Gastrocnemius medialis (tissue), 4 donors: Measurements from ENCODE around the gene TSLP.

Source experiments
- CTCF ChIP-seq, 5 experiments: fragments of 450-650 bp in 3 of 5; fragments of 200-600 bp in 2 of 5; sonication (generic) in 2 of 5; IDR thresholded peaks in 4 of 5; conservative IDR thresholded peaks in 1 of 5; 1 replicate in 4 of 5; 2 replicates in 1 of 5; pipeline ENCODE4 v1.5.1; 2016 to 2019; ENCODE audit warnings: antibody characterized with exemption in 5 of 5, mild to moderate bottlenecking in 3 of 5, moderate library complexity in 3 of 5
- POLR2A ChIP-seq, 2 donors: fragments of 450-650 bp; IDR thresholded peaks; one replicate each; pipeline ENCODE4 v1.6.1; 2017; ENCODE audit warnings: antibody characterized with exemption in 2 of 2, mild to moderate bottlenecking in 2 of 2, moderate library complexity in 2 of 2

GRCh38 chr5:111072949-111073682 is 1.6 kb downstream of the TSLP start:
- no peak for TF ChIP-seq CTCF (IDR thresholded peaks at IDR 0.05 in 4 of 5, conservative IDR thresholded peaks at IDR 0.05 in 1 of 5)
- TF ChIP-seq POLR2A (IDR thresholded peaks at IDR 0.05) = no peak
